IMR-90 (cell line): ENCODE data around the gene MAFG. TPM values are rescaled to one million over a fixed set of nuclear protein-coding genes. Genes with fewer than 3 reads are reported as not detected.

Source experiments
- ATAC-seq: fragments of 200-7000 bp; cut with Tn5 transposase; 2 replicates; pipeline ENCODE4 v1.9.1; 2020; ENCODE audit warnings: low read depth, mild to moderate bottlenecking, moderate library complexity
- BruUV-seq: library from RNA; stranded (reverse); fragments of 400-500 nt; replicated peaks from 2 replicates; lab custom pipeline; 2021; lab: Mats Ljungman, UMichigan
- CTCF ChIA-PET: fragments of 300-600 bp; formaldehyde crosslinking; extraction: SDS; loops from one replicate; lab custom pipeline; 2021; ENCODE audit warnings: antibody characterized with exemption; lab: Yijun Ruan, JAX
- POLR2A ChIA-PET: fragments of 300-600 bp; sonication (Branson Sonifier 250); formaldehyde crosslinking; loops from one replicate; lab custom pipeline; 2022; ENCODE audit warnings: antibody characterized with exemption; ENCODE audit not compliant: unreplicated experiment; lab: Charles Lee
- DNase-seq: peaks from one replicate; pipeline ENCODE4 v3.0.0; 2013
- H2AFZ ChIP-seq: replicated peaks from 2 replicates; pipeline ENCODE3; 2013; ENCODE audit warnings: low read length, mild to moderate bottlenecking; ENCODE audit not compliant: poor library complexity
- H2AK5ac ChIP-seq: 2 replicates; pipeline ENCODE4 v1.6.1; 2013; ENCODE audit warnings: low read depth, low read length, inconsistent platforms
- H2AK9ac ChIP-seq: replicated peaks from 2 replicates; pipeline ENCODE3; 2013; ENCODE audit warnings: mild to moderate bottlenecking, low read depth, low read length, moderate library complexity; ENCODE audit not compliant: poor library complexity
- H2BK120ac ChIP-seq: 2 replicates; pipeline ENCODE4 v1.6.1; 2013; ENCODE audit warnings: low read depth, low read length, inconsistent platforms
- H2BK15ac ChIP-seq: 3 replicates; pipeline ENCODE4 v1.6.1; 2013; ENCODE audit warnings: low read depth, low read length, inconsistent platforms
- H2BK20ac ChIP-seq: 2 replicates; pipeline ENCODE4 v1.6.1; 2013; ENCODE audit warnings: low read depth, mild to moderate bottlenecking, inconsistent platforms, low read length, moderate library complexity
- H2BK5ac ChIP-seq: 2 replicates; pipeline ENCODE4 v1.6.1; 2013; ENCODE audit warnings: mild to moderate bottlenecking, low read depth, low read length, inconsistent platforms; ENCODE audit not compliant: poor library complexity, severe bottlenecking
- H3K14ac ChIP-seq: replicated peaks from 2 replicates; pipeline ENCODE4 v1.6.1; 2013; ENCODE audit warnings: low read depth, low read length, inconsistent platforms
- H3K18ac ChIP-seq: 2 replicates; pipeline ENCODE4 v1.6.1; 2013; ENCODE audit warnings: low read depth, low read length, control low read depth
- H3K23ac ChIP-seq: 2 replicates; pipeline ENCODE4 v1.6.1; 2013; ENCODE audit warnings: low read depth, low read length, inconsistent platforms
- H3K27ac ChIP-seq: 2 replicates; pipeline ENCODE4 v1.5.1; 2013; ENCODE audit warnings: mild to moderate bottlenecking, control low read depth, low read length; ENCODE audit not compliant: insufficient read depth
- H3K27me3 ChIP-seq: 2 replicates; pipeline ENCODE4 v1.6.1; 2013; ENCODE audit warnings: low read length; ENCODE audit not compliant: control insufficient read depth, insufficient read depth
- H3K36me3 ChIP-seq: 2 replicates; pipeline ENCODE4 v1.6.1; 2013; ENCODE audit warnings: low read length, mixed read lengths; ENCODE audit not compliant: control insufficient read depth, insufficient read depth
- H3K4ac ChIP-seq: 2 replicates; pipeline ENCODE4 v1.6.1; 2013; ENCODE audit warnings: low read depth, low read length, inconsistent platforms
- H3K4me1 ChIP-seq: 2 replicates; pipeline ENCODE4 v1.6.1; 2013; ENCODE audit warnings: low read length, mixed read lengths; ENCODE audit not compliant: control insufficient read depth, insufficient read depth
- H3K4me2 ChIP-seq: 2 replicates; pipeline ENCODE4 v1.6.1; 2013; ENCODE audit warnings: low read depth, mild to moderate bottlenecking, control low read depth, low read length, moderate library complexity
- H3K4me3 ChIP-seq: 2 replicates; pipeline ENCODE4 v1.5.1; 2013; ENCODE audit warnings: low read depth, mild to moderate bottlenecking, control low read depth, low read length, moderate library complexity; ENCODE audit not compliant: insufficient read depth
- H3K56ac ChIP-seq: 2 replicates; pipeline ENCODE4 v1.6.1; 2013; ENCODE audit warnings: low read length, inconsistent platforms; ENCODE audit not compliant: insufficient read depth; ENCODE audit errors: extremely low read depth
- H3K79me1 ChIP-seq, 2 experiments: 2 replicates each; pipeline ENCODE4 v1.6.1; 2013; ENCODE audit warnings: low read length in 2 of 2, inconsistent platforms in 1 of 2, low read depth in 1 of 2
- H3K9ac ChIP-seq: 2 replicates; pipeline ENCODE4 v1.6.1; 2013; ENCODE audit warnings: low read depth, low read length, control low read depth
- H3K9me1 ChIP-seq: 2 replicates; pipeline ENCODE4 v1.6.1; 2013; ENCODE audit warnings: low read length, inconsistent platforms; ENCODE audit not compliant: insufficient read depth
- H3K9me3 ChIP-seq: 2 replicates; pipeline ENCODE4 v1.6.1; 2013; ENCODE audit warnings: low read length; ENCODE audit not compliant: control insufficient read depth, insufficient read depth
- H4K20me1 ChIP-seq: 2 replicates; pipeline ENCODE4 v1.6.1; 2013; ENCODE audit warnings: low read length, inconsistent platforms; ENCODE audit not compliant: insufficient read depth
- H4K5ac ChIP-seq: 2 replicates; pipeline ENCODE4 v1.6.1; 2013; ENCODE audit warnings: mild to moderate bottlenecking, low read depth, low read length, control low read depth
- H4K8ac ChIP-seq, 2 experiments: 2 replicates each; pipeline ENCODE4 v1.6.1; 2013; ENCODE audit warnings: low read depth in 2 of 2, low read length in 2 of 2, control low read depth in 1 of 2, inconsistent platforms in 1 of 2
- H4K91ac ChIP-seq: 2 replicates; pipeline ENCODE4 v1.6.1; 2013; ENCODE audit warnings: low read depth, low read length, inconsistent platforms; ENCODE audit not compliant: insufficient read depth
- CEBPB ChIP-seq: IDR thresholded peaks from 2 replicates; pipeline ENCODE4 v1.6.1; 2012; ENCODE audit warnings: low read depth, low read length, improper control_type of control experiment
- MXI1 ChIP-seq: IDR thresholded peaks from 2 replicates; pipeline ENCODE4 v1.6.1; 2012; ENCODE audit warnings: low read depth, mild to moderate bottlenecking, low read length, moderate library complexity, borderline replicate concordance
- WGBS, 2 experiments: methylation state at CpG; one replicate each; pipeline versions ENCODE4 v1.1.5 to v1.1.7; 2013; ENCODE audit warnings: missing lambda C conversion rate in 2 of 2; ENCODE audit not compliant: insufficient read length in 1 of 2; ENCODE audit errors: extremely low coverage in 2 of 2; 5-methylcytosine and 5-hydroxymethylcytosine counted together
- dilution Hi-C: fragments of 300-500 bp; cut with HindIII; formaldehyde crosslinking; loops from one replicate; pipeline ENCODE4 v1.14.3; 2018; ENCODE audit warnings: low sequenced_read_pairs; ENCODE audit not compliant: unreplicated experiment
- in situ Hi-C: fragments of 300-500 bp; cut with MboI; formaldehyde crosslinking; loops from 3 replicates; pipeline ENCODE4 v1.14.3; 2019; ENCODE audit warnings: low sequenced_read_pairs, inconsistent platforms, mixed read lengths
- intact Hi-C: fragments of 100-400 bp; cut with micrococcal nuclease; formaldehyde crosslinking; loops from 2 replicates; pipeline ENCODE4 v1.10.0; 2022
- polyA plus RNA-seq, 3 experiments: library from polyadenylated mRNA; depleted of rRNA; stranded (reverse); fragments of >200 nt; gene quantifications; 2 replicates each; pipeline ENCODE4 v1.2.3, GENCODE V29; 2012; ENCODE audit warnings: low replicate concordance in 1 of 3
- total RNA-seq: library from RNA; depleted of rRNA; stranded (reverse); fragments of >200 nt; gene quantifications from 2 replicates; pipeline ENCODE4 v1.2.3, GENCODE V29; 2012

MAFG gene
- total and polyA plus RNA-seq, 2 of the 4 experiments (the other 2 are of a cell fraction), result 6.1 to 15.4 TPM

- Histone ChIP-seq H2BK5ac (no peak overlapping the region), H3K79me1 (peaks cover 7 to 38% of the 10 kb centered on the region in 2 experiments; a peak in 3 of 4 replicates), H3K36me3 (peaks cover 49% of the 10 kb centered on the region), H2AK5ac (no peak overlapping the region), H2AK9ac (peak overlapping the region; percentile 93), H4K8ac (no peak overlapping the region), H2AFZ (peak overlapping the region; percentile 89), H3K14ac (0 out of 2 replicates have a peak overlapping the region, but pooled peaks have one; percentile 33), H3K4me3 (peak overlapping the region; percentile 90), H2BK20ac (no peak overlapping the region), H3K56ac (no peak overlapping the region; the same call in 1 of the 2 replicates), H3K4me2 (peak overlapping the region; percentile 65), H4K20me1 (peaks cover 27% of the 10 kb centered on the region), H2BK15ac (no peak overlapping the region), H3K23ac (peak overlapping the region; percentile 58; the same call in 1 of the 2 replicates), H2BK120ac (no peak overlapping the region), H4K5ac (no peak overlapping the region), H4K91ac (no peak overlapping the region), H3K27me3 (no peaks in the 10 kb centered on the region), H3K9me1 (peaks cover 8% of the 10 kb centered on the region; the same call in 1 of the 2 replicates), H3K18ac (no peak overlapping the region), H3K9ac (peak overlapping the region; percentile 55), H3K4ac (peak overlapping the region; percentile 11; the same call in 1 of the 2 replicates), H3K4me1 (peaks cover 5% of the 10 kb centered on the region), H3K9me3 (no peaks in the 10 kb centered on the region), H3K27ac (peak overlapping the region; percentile 4; the same call in 1 of the 2 replicates)
- in situ Hi-C loops, result no loop called here
- 1% methylated on average over 22 of the region's 55 CpGs; no CpG with 5 or more reads in 1 of the 2 experiments for WGBS, 2 experiments
- ATAC-seq (peak; percentile 45), DNase-seq (no peak)
- dilution Hi-C loops, result no loop called here
- ChIA-PET POLR2A (no interaction called here), CTCF (no interaction called here)
- no TSS peak for BruUV-seq
- intact Hi-C loops, result no loop called here
- no peak for TF ChIP-seq CEBPB
- 0 out of 2 replicates have a peak, but pooled peaks have one; percentile 37 for TF ChIP-seq MXI1
These were observed 16.7 kb downstream of the MAFG start for GRCh38 chr17:81910840-81911276.
